Measurements from ENCODE around the gene SREK1. TPM values are rescaled to one million over a fixed set of nuclear protein-coding genes. Genes with fewer than 3 reads are reported as not detected.

Gene SREK1
- total RNA-seq, 1 experiment from 2014 or later, result 59.6 TPM

DNA sequence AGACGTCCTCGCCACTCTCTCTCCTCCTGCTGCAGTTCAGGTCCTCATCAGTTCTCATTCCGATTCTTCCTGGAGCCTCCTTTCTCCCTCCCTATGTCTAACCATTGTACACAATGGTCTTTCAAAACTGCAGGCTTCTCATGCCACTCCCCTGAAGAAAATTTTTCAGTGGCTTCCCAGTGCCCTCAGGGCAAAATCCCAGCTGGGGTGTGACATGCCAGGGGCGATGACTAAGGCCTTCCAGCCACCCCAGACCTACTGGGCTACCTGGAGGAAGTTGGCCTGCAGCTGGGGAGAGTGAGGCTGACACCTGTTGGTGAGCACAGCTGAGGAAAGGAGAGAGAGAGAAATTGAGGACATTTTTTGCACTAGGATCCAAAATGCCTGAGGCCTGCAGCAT lies 65.2 kb downstream of the SREK1 start:
- Histone ChIP-seq H4K91ac (ENCODE audit: insufficient read length, low read depth, low read length) (no peak overlapping the region), H3K27ac (ENCODE audit: insufficient read length, low read depth, low read length) (no peak overlapping the region), H3K18ac (ENCODE audit: insufficient read length, low read depth, low read length) (no peak overlapping the region), H3T11ph (ENCODE audit: low read length) (no peak overlapping the region), H2BK20ac (ENCODE audit: low read depth, low read length, poor library complexity, severe bottlenecking) (no peak overlapping the region), H3K4me2 (ENCODE audit: insufficient read depth, insufficient read length, low read length) (no peak overlapping the region), H4K8ac (replicated peaks; ENCODE audit: insufficient read length, low read depth, low read length) (no peak overlapping the region), H3K4ac (ENCODE audit: low read depth, low read length) (no peak overlapping the region), H3K14ac (ENCODE audit: insufficient read depth, low read length) (no peak overlapping the region), H3K9me3 (ENCODE audit: control insufficient read depth, low read depth, low read length) (no peaks in the 10 kb centered on the region), H3K79me1 (ENCODE audit: insufficient read depth, low read depth, low read length, poor library complexity, severe bottlenecking) (no peaks in the 10 kb centered on the region), H4K5ac (ENCODE audit: insufficient read length, low read depth, low read length) (no peak overlapping the region), H2BK5ac (ENCODE audit: insufficient read length, low read length) (no peak overlapping the region), H2AK5ac (ENCODE audit: insufficient read length, low read length) (no peak overlapping the region), H2BK120ac (ENCODE audit: low read depth, low read length, poor library complexity, severe bottlenecking) (no peak overlapping the region), H3K27me3 (ENCODE audit: insufficient read depth, low read length) (no peaks in the 10 kb centered on the region), H2BK15ac (ENCODE audit: low read depth, low read length) (no peak overlapping the region), H4K20me1 (ENCODE audit: control insufficient read depth, insufficient read depth, insufficient read length) (no peaks in the 10 kb centered on the region), H3K79me2 (ENCODE audit: insufficient read depth, low read length) (no peaks in the 10 kb centered on the region), H2BK12ac (ENCODE audit: insufficient read length, low read depth, low read length) (no peak overlapping the region), H3K4me1 (ENCODE audit: insufficient read depth, low read length) (no peaks in the 10 kb centered on the region), H3K23ac (ENCODE audit: insufficient read length, low read depth, low read length) (no peak overlapping the region), H3K23me2 (ENCODE audit: insufficient read length, low read depth, low read length, poor library complexity, severe bottlenecking) (no peaks in the 10 kb centered on the region), H3K56ac (ENCODE audit: insufficient read length, low read depth, low read length) (no peak overlapping the region), H2AFZ (ENCODE audit: low read length) (no peak overlapping the region), H3K9ac (ENCODE audit: extremely low read depth, insufficient read length, low read length) (no peak overlapping the region)
- Mint-ChIP-seq H3K27ac (no peak overlapping the region), H3K4me3 (no peak overlapping the region), H3K27me3 (ENCODE audit: low read depth) (no peaks in the 10 kb centered on the region), H3K9me3 (no peaks in the 10 kb centered on the region), H3K36me3 (ENCODE audit: insufficient read depth in 1 of 3, low read depth in 3 of 3) (no peaks in the 10 kb centered on the region), H3K4me1 (peaks cover 2 to 9% of the 10 kb centered on the region in 2 experiments; a peak in 3 of 4 replicates)
- WGBS (ENCODE audit: extremely low coverage, insufficient read length, low lambda C conversion rate), result no CpG with 5 or more reads among the region's 4 CpGs
- TF ChIP-seq, protein P1, sequence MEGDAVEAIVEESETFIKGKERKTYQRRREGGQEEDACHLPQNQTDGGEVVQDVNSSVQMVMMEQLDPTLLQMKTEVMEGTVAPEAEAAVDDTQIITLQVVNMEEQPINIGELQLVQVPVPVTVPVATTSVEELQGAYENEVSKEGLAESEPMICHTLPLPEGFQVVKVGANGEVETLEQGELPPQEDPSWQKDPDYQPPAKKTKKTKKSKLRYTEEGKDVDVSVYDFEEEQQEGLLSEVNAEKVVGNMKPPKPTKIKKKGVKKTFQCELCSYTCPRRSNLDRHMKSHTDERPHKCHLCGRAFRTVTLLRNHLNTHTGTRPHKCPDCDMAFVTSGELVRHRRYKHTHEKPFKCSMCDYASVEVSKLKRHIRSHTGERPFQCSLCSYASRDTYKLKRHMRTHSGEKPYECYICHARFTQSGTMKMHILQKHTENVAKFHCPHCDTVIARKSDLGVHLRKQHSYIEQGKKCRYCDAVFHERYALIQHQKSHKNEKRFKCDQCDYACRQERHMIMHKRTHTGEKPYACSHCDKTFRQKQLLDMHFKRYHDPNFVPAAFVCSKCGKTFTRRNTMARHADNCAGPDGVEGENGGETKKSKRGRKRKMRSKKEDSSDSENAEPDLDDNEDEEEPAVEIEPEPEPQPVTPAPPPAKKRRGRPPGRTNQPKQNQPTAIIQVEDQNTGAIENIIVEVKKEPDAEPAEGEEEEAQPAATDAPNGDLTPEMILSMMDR (conservative IDR thresholded peaks at IDR 0.05), result peak; percentile 32; the same call in 1 of the 3 replicates
- peak; percentile 64 for DNase-seq
